SK-N-SH (cell line): ENCODE results near the gene PGGHG. TPM values are rescaled to one million over a fixed set of nuclear protein-coding genes. Genes with fewer than 3 reads are reported as not detected.
A peak's percentile ranks its signal among the peaks of the same experiment; 100 is the strongest.
"Not testable (repeated sequence)": the region's sequence is repeated elsewhere in the genome, so short reads cannot be mapped to it uniquely, and the experiment has no call there.

Experiments
- CTCF ChIA-PET: fragments of 300-600, 350-600 bp; formaldehyde crosslinking; extraction: SDS; loops from one replicate; lab custom pipeline; 2021; lab: Yijun Ruan, JAX
- POLR2A ChIA-PET: fragments of 350-600 bp; sonication (Branson Sonifier 250); formaldehyde crosslinking; extraction: SDS; loops from one replicate; lab custom pipeline; 2020; ENCODE audit warnings: antibody characterized with exemption, inconsistent platforms; lab: Yijun Ruan, JAX
- DNase-seq: peaks from one replicate; pipeline ENCODE4 v3.0.0; 2012
- H2AFZ ChIP-seq: fragments of 200-600 bp; sonication (generic); 2 replicates; pipeline ENCODE4 v1.8.1; 2016; ENCODE audit warnings: antibody characterized with exemption, mild to moderate bottlenecking, low read depth
- H3F3A ChIP-seq: fragments of 200-600 bp; sonication (generic); replicated peaks from 2 replicates; pipeline ENCODE3; 2016; ENCODE audit warnings: antibody characterized with exemption, mild to moderate bottlenecking; ENCODE audit not compliant: insufficient read depth
- H3K27ac ChIP-seq, 2 experiments: fragments of 200-500 bp in 1 of 2; fragments of 200-600 bp in 1 of 2; sonication (Bioruptor generic) in 1 of 2; sonication (generic), shearing (Covaris generic) in 1 of 2; 2 replicates each; pipeline versions ENCODE4 v1.5.1 to v1.6.1; 2014 to 2016; ENCODE audit warnings: low read depth in 2 of 2, inconsistent platforms in 1 of 2, low read length in 1 of 2, mild to moderate bottlenecking in 1 of 2, mixed read lengths in 1 of 2
- H3K27me3 ChIP-seq: fragments of 200-600 bp; sonication (generic), shearing (Covaris generic); 2 replicates; pipeline ENCODE4 v1.6.1; 2016; ENCODE audit warnings: mixed run types; ENCODE audit not compliant: insufficient read depth
- H3K36me3 ChIP-seq, 2 experiments: fragments of 200-500 bp in 1 of 2; fragments of 200-600 bp in 1 of 2; sonication (Bioruptor generic) in 1 of 2; sonication (generic) in 1 of 2; replicated peaks in 1 of 2; 2 replicates each; pipeline versions ENCODE3 to v1.5.1; 2014 to 2016; ENCODE audit warnings: low read length in 1 of 2, mild to moderate bottlenecking in 1 of 2; ENCODE audit not compliant: insufficient read depth in 2 of 2, control insufficient read depth in 1 of 2
- H3K4me1 ChIP-seq, 2 experiments: fragments of 200-500 bp in 1 of 2; fragments of 200-600 bp in 1 of 2; sonication (Bioruptor generic) in 1 of 2; sonication (generic), shearing (Covaris generic) in 1 of 2; 2 replicates each; pipeline versions ENCODE4 v1.5.1 to v1.6.1; 2014 to 2016; ENCODE audit warnings: low read depth in 1 of 2, low read length in 1 of 2, mixed run types in 1 of 2; ENCODE audit not compliant: insufficient read depth in 2 of 2, control insufficient read depth in 1 of 2
- H3K4me2 ChIP-seq: fragments of 200-600 bp; sonication (generic), shearing (Covaris generic); 2 replicates; pipeline ENCODE4 v1.6.1; 2017; ENCODE audit warnings: mixed run types
- H3K4me3 ChIP-seq, 2 experiments: fragments of 200-500 bp in 1 of 2; fragments of 200-600 bp in 1 of 2; sonication (Bioruptor generic) in 1 of 2; sonication (generic), shearing (Covaris generic) in 1 of 2; 2 replicates each; pipeline versions ENCODE4 v1.5.1 to v1.8.1; 2014 to 2016; ENCODE audit warnings: low read depth in 2 of 2, inconsistent platforms in 1 of 2, low read length in 1 of 2, mild to moderate bottlenecking in 1 of 2, mixed read lengths in 1 of 2, moderate library complexity in 1 of 2
- H3K79me2 ChIP-seq: fragments of 200-600 bp; sonication (generic); 2 replicates; pipeline ENCODE4 v1.8.1; 2017; ENCODE audit warnings: mild to moderate bottlenecking; ENCODE audit not compliant: insufficient read depth
- H3K9ac ChIP-seq: fragments of 200-600 bp; sonication (generic); 2 replicates; pipeline ENCODE4 v1.6.1; 2017; ENCODE audit warnings: mixed run types
- H3K9me2 ChIP-seq: fragments of 200-600 bp; sonication (generic); 2 replicates; pipeline ENCODE4 v1.6.1; 2017; ENCODE audit warnings: mixed run types
- H3K9me3 ChIP-seq: fragments of 200-600 bp; sonication (generic); 2 replicates; pipeline ENCODE4 v1.6.1; 2017; ENCODE audit warnings: mixed run types, mild to moderate bottlenecking, moderate library complexity
- H4K20me1 ChIP-seq: fragments of 200-600 bp; sonication (generic); 2 replicates; pipeline ENCODE4 v1.6.1; 2017; ENCODE audit warnings: mild to moderate bottlenecking, mixed run types; ENCODE audit not compliant: insufficient read depth
- EP300 ChIP-seq, 2 experiments: IDR thresholded peaks; 2 replicates each; pipeline versions ENCODE4 v1.4.0 to v1.6.1; 2012; ENCODE audit warnings: borderline replicate concordance in 1 of 2, low read depth in 1 of 2, low read length in 1 of 2
- FOSL2 ChIP-seq: IDR thresholded peaks from 2 replicates; pipeline ENCODE4 v1.4.0; 2012; ENCODE audit warnings: low read depth, mild to moderate bottlenecking, moderate library complexity, borderline replicate concordance
- FOXM1 ChIP-seq: IDR thresholded peaks from 2 replicates; pipeline ENCODE4 v1.4.0; 2012; ENCODE audit warnings: low read depth, mild to moderate bottlenecking
- GABPA ChIP-seq: IDR thresholded peaks from 2 replicates; pipeline ENCODE4 v1.4.0; 2012; ENCODE audit warnings: low read depth, mild to moderate bottlenecking
- MEF2A ChIP-seq: IDR thresholded peaks from 2 replicates; pipeline ENCODE4 v1.4.0; 2012; ENCODE audit warnings: low read depth, borderline replicate concordance
- MXI1 ChIP-seq: IDR thresholded peaks from 2 replicates; pipeline ENCODE4 v1.6.1; 2012; ENCODE audit warnings: mild to moderate bottlenecking, low read depth, low read length, improper control_type of control experiment
- RAD21 ChIP-seq: IDR thresholded peaks from 2 replicates; pipeline ENCODE4 v1.6.1; 2012; ENCODE audit warnings: mild to moderate bottlenecking, low read length
- RFX5 ChIP-seq: IDR thresholded peaks from 2 replicates; pipeline ENCODE4 v1.6.1; 2012; ENCODE audit warnings: mild to moderate bottlenecking, improper control_type of control experiment, low read length
- RXRA ChIP-seq: IDR thresholded peaks from 2 replicates; pipeline ENCODE4 v1.4.0; 2012; ENCODE audit warnings: low read depth, mild to moderate bottlenecking, borderline replicate concordance
- SMC3 ChIP-seq: IDR thresholded peaks from 2 replicates; pipeline ENCODE4 v1.6.1; 2012; ENCODE audit warnings: low read depth, low read length, improper control_type of control experiment
- TAF1 ChIP-seq: IDR thresholded peaks from 2 replicates; pipeline ENCODE4 v1.6.1; 2012; ENCODE audit warnings: low read depth, mild to moderate bottlenecking, low read length, moderate library complexity, borderline replicate concordance
- TEAD4 ChIP-seq: IDR thresholded peaks from 2 replicates; pipeline ENCODE4 v1.4.0; 2012; ENCODE audit warnings: mild to moderate bottlenecking, borderline replicate concordance; ENCODE audit not compliant: insufficient read depth
- USF1 ChIP-seq: IDR thresholded peaks from 2 replicates; pipeline ENCODE4 v1.4.0; 2012; ENCODE audit warnings: low read depth, borderline replicate concordance
- whole genome bisulfite sequencing: methylation state at CpG from one replicate; pipeline ENCODE4 v1.1.6; 2017; ENCODE audit warnings: low lambda C conversion rate; 5-methylcytosine and 5-hydroxymethylcytosine counted together
- polyA plus RNA-seq, 3 experiments: library from polyadenylated mRNA; depleted of rRNA; stranded (reverse); fragments of >200 nt; gene quantifications; 2 replicates each; pipeline ENCODE4 v1.2.3, GENCODE V29; 2012
- TF ChIP-seq, protein P1 (sequence below): fragments of 150-350 bp; IDR thresholded peaks from 2 replicates; pipeline ENCODE4 v1.6.1; 2016; ENCODE audit warnings: mild to moderate bottlenecking, low read depth, low read length
- TF ChIP-seq, protein P2 (sequence below): IDR thresholded peaks from 2 replicates; pipeline ENCODE4 v1.4.0; 2012; ENCODE audit warnings: low read depth
- TF ChIP-seq, protein P3 (sequence below): fragments of 200-600 bp; sonication (generic); IDR thresholded peaks from 2 replicates; pipeline ENCODE4 v1.6.1; 2017; ENCODE audit warnings: antibody characterized with exemption, mild to moderate bottlenecking, moderate library complexity

Gene PGGHG
- polyA plus RNA-seq, 1 of the 3 experiments (the other 2 are of a cell fraction) = 19.9 TPM

- no peaks in the 10 kb centered on the region for H3K36me3 ChIP-seq
- H3K27ac ChIP-seq = no peak overlapping the region
- no peak for TF ChIP-seq EP300 (IDR thresholded peaks at IDR 0.05; ENCODE audit: borderline replicate concordance in 1 of 2, low read depth in 1 of 2, low read length in 1 of 2)
- no peak for TF ChIP-seq FOSL2
- no peak for TF ChIP-seq RXRA
- no peak for TF ChIP-seq TEAD4
- no peak for TF ChIP-seq TAF1
- TF ChIP-seq MXI1 = no peak
- TF ChIP-seq SMC3 = no peak
- TF ChIP-seq, protein P1, sequence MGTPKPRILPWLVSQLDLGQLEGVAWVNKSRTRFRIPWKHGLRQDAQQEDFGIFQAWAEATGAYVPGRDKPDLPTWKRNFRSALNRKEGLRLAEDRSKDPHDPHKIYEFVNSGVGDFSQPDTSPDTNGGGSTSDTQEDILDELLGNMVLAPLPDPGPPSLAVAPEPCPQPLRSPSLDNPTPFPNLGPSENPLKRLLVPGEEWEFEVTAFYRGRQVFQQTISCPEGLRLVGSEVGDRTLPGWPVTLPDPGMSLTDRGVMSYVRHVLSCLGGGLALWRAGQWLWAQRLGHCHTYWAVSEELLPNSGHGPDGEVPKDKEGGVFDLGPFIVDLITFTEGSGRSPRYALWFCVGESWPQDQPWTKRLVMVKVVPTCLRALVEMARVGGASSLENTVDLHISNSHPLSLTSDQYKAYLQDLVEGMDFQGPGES = no peak
- TF ChIP-seq USF1 = no peak
- TF ChIP-seq GABPA = no peak
- no peak for TF ChIP-seq RAD21
- no peak for TF ChIP-seq FOXM1
- TF ChIP-seq, protein P2, sequence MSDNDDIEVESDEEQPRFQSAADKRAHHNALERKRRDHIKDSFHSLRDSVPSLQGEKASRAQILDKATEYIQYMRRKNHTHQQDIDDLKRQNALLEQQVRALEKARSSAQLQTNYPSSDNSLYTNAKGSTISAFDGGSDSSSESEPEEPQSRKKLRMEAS = no peak
- TF ChIP-seq RFX5 = no peak
- TF ChIP-seq MEF2A = no peak
- H3K9ac ChIP-seq = no peak overlapping the region
- DNase-seq = no peak
- peak overlapping the region; percentile 72 for H3K4me2 ChIP-seq
- 0 out of 2 replicates have a peak overlapping the region, but pooled peaks have one; percentile 36 for H2AFZ ChIP-seq
- peak overlapping the region; percentile 14 to 36 for H3K4me3 ChIP-seq
- H3K79me2 ChIP-seq = no peaks in the 10 kb centered on the region
- POLR2A ChIA-PET = no interaction called here
- peaks cover 0 to 6% of the 10 kb centered on the region in 2 experiments; a peak in 1 of 4 replicates for H3K4me1 ChIP-seq
- H4K20me1 ChIP-seq = no peaks in the 10 kb centered on the region
- H3K9me2 ChIP-seq = no peaks in the 10 kb centered on the region
- H3K9me3 ChIP-seq = no peaks in the 10 kb centered on the region
- H3K27me3 ChIP-seq = peaks cover under 1% of the 10 kb centered on the region; the same call in 1 of the 2 replicates
- WGBS = 4% methylated on average over 14 of the region's 18 CpGs
- H3F3A ChIP-seq = peaks cover 12% of the 10 kb centered on the region
- CTCF ChIA-PET = interaction anchor here (2.1 to 2.4 kb wide), 2 partner anchors 16 to 19 kb away, joined by 6 to 19 read pairs; no protein-coding TSS in a partner anchor
These were observed 21.4 kb upstream of the PGGHG start for GRCh38 chr11:267491-267994.

- H3K27ac ChIP-seq, H3K27me3 ChIP-seq, H3K9me2 ChIP-seq, H4K20me1 ChIP-seq, H3K4me3 ChIP-seq, H3K9me3 ChIP-seq, H3K36me3 ChIP-seq, H3K4me1 ChIP-seq, H3K9ac ChIP-seq, H3K79me2 ChIP-seq: not testable (repeated sequence)
- peak; percentile 67 for DNase-seq
- TF ChIP-seq, protein P3, sequence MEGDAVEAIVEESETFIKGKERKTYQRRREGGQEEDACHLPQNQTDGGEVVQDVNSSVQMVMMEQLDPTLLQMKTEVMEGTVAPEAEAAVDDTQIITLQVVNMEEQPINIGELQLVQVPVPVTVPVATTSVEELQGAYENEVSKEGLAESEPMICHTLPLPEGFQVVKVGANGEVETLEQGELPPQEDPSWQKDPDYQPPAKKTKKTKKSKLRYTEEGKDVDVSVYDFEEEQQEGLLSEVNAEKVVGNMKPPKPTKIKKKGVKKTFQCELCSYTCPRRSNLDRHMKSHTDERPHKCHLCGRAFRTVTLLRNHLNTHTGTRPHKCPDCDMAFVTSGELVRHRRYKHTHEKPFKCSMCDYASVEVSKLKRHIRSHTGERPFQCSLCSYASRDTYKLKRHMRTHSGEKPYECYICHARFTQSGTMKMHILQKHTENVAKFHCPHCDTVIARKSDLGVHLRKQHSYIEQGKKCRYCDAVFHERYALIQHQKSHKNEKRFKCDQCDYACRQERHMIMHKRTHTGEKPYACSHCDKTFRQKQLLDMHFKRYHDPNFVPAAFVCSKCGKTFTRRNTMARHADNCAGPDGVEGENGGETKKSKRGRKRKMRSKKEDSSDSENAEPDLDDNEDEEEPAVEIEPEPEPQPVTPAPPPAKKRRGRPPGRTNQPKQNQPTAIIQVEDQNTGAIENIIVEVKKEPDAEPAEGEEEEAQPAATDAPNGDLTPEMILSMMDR = peak; percentile 21; the same call in 1 of the 2 replicates
- POLR2A ChIA-PET = interaction anchor here (1.2 kb wide), 1 partner anchor 61 kb away, joined by 3 read pairs; the partner anchor contains the start of genes BET1L and RIC8A
- 20% methylated on average over 15 of the region's 16 CpGs for WGBS
- Histone ChIP-seq H3F3A (peaks cover 12% of the 10 kb centered on the region), H3K4me2 (peak overlapping the region; percentile 11), H2AFZ (0 out of 2 replicates have a peak overlapping the region, but pooled peaks have one; percentile 38)
- CTCF ChIA-PET = interaction anchor here (0.6 to 2.4 kb wide), 4 partner anchors 17 to 61 kb away, joined by 3 to 19 read pairs (median 4); no protein-coding TSS in a partner anchor
These were observed 20.2 kb upstream of the PGGHG start for GRCh38 chr11:268716-269145.
